OCI-LY7 (cell line): ENCODE results near the gene DCC.

ENCODE experiments used
- CTCF ChIP-seq: fragments of 200-600 bp; sonication (generic); conservative IDR thresholded peaks from 2 replicates; pipeline ENCODE4 v1.5.1; 2014; ENCODE audit warnings: mild to moderate bottlenecking, antibody characterized with exemption, low read length, moderate library complexity, mixed read lengths
- EZH2phosphoT487 ChIP-seq: fragments of 200-600 bp; sonication (generic); IDR thresholded peaks from 2 replicates; pipeline ENCODE4 v1.6.1; 2018; ENCODE audit warnings: low read depth, borderline replicate concordance, mild to moderate bottlenecking, mixed run types, antibody characterized with exemption, low read length, moderate library complexity, mixed read lengths

DNA sequence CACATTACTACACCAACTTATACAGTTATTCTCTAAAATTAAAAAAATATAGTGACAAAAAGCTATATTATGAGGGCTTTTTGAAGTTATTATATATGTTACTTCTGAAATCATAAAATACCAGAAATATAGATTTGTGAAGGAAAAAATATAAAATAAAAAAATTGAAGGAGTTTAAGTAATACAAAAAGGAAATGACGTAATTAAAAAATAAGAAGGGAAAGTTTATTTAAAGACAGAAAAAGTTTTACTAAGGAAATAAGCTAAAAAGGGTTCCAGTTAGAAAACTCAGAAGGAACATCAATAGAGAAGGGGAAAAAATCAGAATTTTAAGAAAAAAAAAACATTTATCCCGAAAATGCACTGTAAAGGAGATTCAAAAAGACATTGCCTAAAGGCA, 1187.4 kb downstream of the DCC start:
- TF ChIP-seq CTCF: no peak
- no peak for TF ChIP-seq EZH2phosphoT487
